Activated CD4-positive, alpha-beta T cell treated with anti-CD3 and anti-CD28 coated beads for 36 hours (primary cell): ENCODE data around the gene MVP. TPM values are rescaled to one million over a fixed set of nuclear protein-coding genes. Genes with fewer than 3 reads are reported as not detected.
"Not testable (repeated sequence)": the region's sequence is repeated elsewhere in the genome, so short reads cannot be mapped to it uniquely, and the experiment has no call there.

Experiments
- ATAC-seq: fragments of 200-7000 bp; cut with Tn5 transposase; one replicate; pipeline ENCODE4 v1.10.0; 2021; ENCODE audit warnings: mild to moderate bottlenecking, moderate library complexity
- CTCF ChIA-PET: fragments of 350-600 bp; sonication (Branson Sonifier 250); formaldehyde crosslinking; loops from one replicate; lab custom pipeline; 2021; ENCODE audit warnings: antibody characterized with exemption; lab: Charles Lee
- POLR2A ChIA-PET: fragments of 350-600 bp; sonication (Branson Sonifier 250); formaldehyde crosslinking; loops from one replicate; lab custom pipeline; 2021; ENCODE audit warnings: antibody characterized with exemption, inconsistent platforms; lab: Charles Lee
- DNase-seq: peaks from one replicate; pipeline ENCODE4 v3.0.0-alpha.2; 2020
- H3K27ac Mint-ChIP-seq: one replicate; pipeline ENCODE4 v1.8.0; 2021; ENCODE audit warnings: mixed read lengths
- H3K27me3 Mint-ChIP-seq: one replicate; pipeline ENCODE4 v1.8.0; 2021; ENCODE audit warnings: mixed read lengths
- H3K36me3 Mint-ChIP-seq: one replicate; pipeline ENCODE4 v1.8.0; 2021; ENCODE audit warnings: low read depth, mixed read lengths
- H3K4me1 Mint-ChIP-seq: one replicate; pipeline ENCODE4 v1.8.0; 2021; ENCODE audit warnings: mixed read lengths
- H3K4me3 Mint-ChIP-seq: one replicate; pipeline ENCODE4 v1.8.0; 2021; ENCODE audit warnings: mild to moderate bottlenecking, moderate library complexity, mixed read lengths
- H3K9me3 Mint-ChIP-seq: one replicate; pipeline ENCODE4 v1.8.0; 2021; ENCODE audit warnings: low read depth, mixed read lengths
- intact Hi-C, 2 experiments: fragments of 100-400 bp; cut with DNase I in 1 of 2; cut with micrococcal nuclease in 1 of 2; formaldehyde crosslinking; loops; one replicate each; pipeline versions ENCODE4 v1.14.2 to v1.15.1; 2022 to 2024; cut with DNase I, micrococcal nuclease
- total RNA-seq, 2 experiments: library from RNA; stranded (reverse); gene quantifications; one replicate each; pipeline ENCODE4 v1.2.3, GENCODE V29; 2021

The MVP gene
- total RNA-seq, 2 experiments from 2014 or later = 86.2 to 101 TPM

DNA sequence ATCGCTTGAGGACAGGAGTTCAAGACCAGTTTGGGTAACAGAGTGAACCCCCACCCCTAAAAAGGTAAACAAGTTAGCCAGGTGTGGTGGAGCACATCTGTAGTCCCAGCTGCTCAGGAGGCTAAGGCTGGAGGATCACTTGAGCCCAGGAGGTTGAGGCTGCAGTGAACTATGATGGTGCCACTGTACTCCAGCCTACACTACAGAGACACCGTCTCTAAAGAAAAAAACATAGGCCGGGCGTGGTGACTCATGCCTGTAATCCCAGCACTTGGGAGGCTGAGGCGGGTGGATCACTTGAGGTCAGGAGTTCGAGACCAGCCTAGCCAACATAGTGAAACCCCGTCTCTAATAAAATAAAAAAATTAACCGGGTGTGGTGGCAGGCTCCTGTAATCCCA, 48.8 kb downstream of the MVP start:
- ATAC-seq, H3K27me3 Mint-ChIP-seq, H3K4me1 Mint-ChIP-seq, POLR2A ChIA-PET, DNase-seq, H3K4me3 Mint-ChIP-seq, H3K9me3 Mint-ChIP-seq, H3K36me3 Mint-ChIP-seq, H3K27ac Mint-ChIP-seq: not testable (repeated sequence)
- intact Hi-C loops = loop anchor here in 1 of 2 experiments (10.0 kb wide), 1 partner anchor 156 kb away; the partner anchor contains the start of gene C16orf92
- CTCF ChIA-PET = interaction anchor here (1.5 kb wide), 1 partner anchor 34 kb away, joined by 4 read pairs; no protein-coding TSS in a partner anchor

DNA sequence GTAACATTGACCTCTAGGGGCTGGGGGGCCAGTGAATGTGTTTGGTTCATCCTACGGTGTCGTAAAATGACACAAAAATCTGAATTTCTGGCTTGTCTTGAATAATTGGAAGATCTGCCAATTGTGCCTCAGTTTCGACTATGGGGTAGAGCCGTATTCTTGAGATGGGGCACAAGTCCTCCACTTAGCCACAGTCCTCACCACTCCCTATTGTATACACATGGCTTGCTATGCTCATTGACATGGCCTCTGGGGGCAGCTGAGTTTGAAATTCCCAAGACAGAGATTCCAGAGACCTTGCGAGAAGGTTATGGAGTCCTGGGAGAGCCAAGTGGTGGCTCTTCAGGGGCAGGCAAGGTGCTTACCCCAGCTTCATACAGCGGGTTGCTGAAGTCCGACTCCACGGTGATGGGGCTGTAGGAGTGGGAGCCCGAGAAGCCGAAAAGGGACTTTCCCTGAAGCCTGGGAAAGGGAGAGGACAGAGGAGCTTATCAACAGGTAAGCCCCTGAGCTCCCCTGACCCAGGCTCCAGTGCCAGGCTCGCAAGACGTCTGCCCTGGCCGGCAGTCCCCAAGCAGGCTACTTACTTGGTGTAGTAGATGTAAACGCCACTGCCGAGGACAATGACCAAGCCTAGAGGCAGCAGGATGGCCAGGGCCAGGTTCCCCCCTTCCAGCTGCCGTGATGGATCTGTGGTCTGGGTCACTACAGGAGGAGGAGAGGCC, 51.7 kb downstream of the MVP start:
- H3K4me3 Mint-ChIP-seq = no peak overlapping the region
- H3K4me1 Mint-ChIP-seq = no peaks in the 10 kb centered on the region
- intact Hi-C loops = no loop called here
- ChIA-PET POLR2A (no interaction called here), CTCF (interaction anchor here (0.6 to 0.9 kb wide), 2 partner anchors 9 to 143 kb away, joined by 3 to 4 read pairs; partner anchors contain the start of gene CDIPT)
- H3K27me3 Mint-ChIP-seq = peaks cover 9% of the 10 kb centered on the region
- H3K9me3 Mint-ChIP-seq = no peaks in the 10 kb centered on the region
- DNase-seq (no peak), ATAC-seq (no peak)
- H3K27ac Mint-ChIP-seq = no peak overlapping the region
- no peaks in the 10 kb centered on the region for H3K36me3 Mint-ChIP-seq

DNA sequence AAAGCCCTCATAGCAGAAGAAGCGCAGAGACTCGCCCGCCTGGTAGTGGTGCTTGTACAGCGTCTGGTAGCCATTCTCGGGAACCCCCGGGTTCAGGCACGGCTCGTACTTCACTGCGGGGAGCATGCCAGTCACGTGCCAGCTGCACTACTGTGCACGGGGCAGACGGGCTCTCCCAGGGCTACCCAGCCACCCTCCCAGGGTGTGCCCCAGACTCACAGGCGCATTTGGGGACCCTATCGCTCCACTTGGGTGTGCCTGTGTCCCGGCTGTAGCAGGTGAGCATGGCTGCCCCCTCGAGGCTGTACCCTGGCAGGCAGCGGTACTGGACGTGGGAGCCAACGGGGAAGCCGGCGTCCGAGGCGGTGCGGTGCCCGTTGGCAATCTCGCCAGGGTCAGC, 53.1 kb downstream of the MVP start:
- ChIA-PET POLR2A (no interaction called here), CTCF (no interaction called here)
- H3K4me1 Mint-ChIP-seq = peaks cover 7% of the 10 kb centered on the region
- intact Hi-C loops = no loop called here
- DNase-seq (no peak), ATAC-seq (no peak)
- no peak overlapping the region for H3K27ac Mint-ChIP-seq
- H3K27me3 Mint-ChIP-seq = peaks cover 20% of the 10 kb centered on the region
- no peaks in the 10 kb centered on the region for H3K9me3 Mint-ChIP-seq
- no peak overlapping the region for H3K4me3 Mint-ChIP-seq
- no peaks in the 10 kb centered on the region for H3K36me3 Mint-ChIP-seq

DNA sequence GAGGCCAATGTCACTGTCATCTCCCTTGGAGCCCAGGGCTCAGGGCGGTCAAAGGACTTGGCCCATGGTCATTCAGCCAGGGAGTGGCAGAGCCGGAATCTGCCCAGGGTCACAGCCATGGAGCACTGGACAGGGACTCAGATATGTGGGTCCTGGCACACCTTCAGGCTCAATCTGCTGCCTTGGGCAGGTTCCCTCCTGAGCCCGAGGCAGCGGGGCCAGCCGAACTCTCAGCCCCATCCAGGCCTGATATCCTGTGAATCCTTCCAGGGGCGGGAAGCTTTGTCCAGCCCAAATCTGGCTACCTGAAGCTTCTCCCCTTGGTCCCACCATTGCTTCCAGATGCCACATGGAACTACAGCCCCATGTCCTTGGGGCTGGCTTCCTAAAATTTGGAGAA, 54.9 kb downstream of the MVP start:
- ChIA-PET POLR2A (interaction anchor here (0.7 kb wide), 1 partner anchor 97 kb away, joined by 10 read pairs; no protein-coding TSS in a partner anchor), CTCF (interaction anchor here (0.7 to 0.9 kb wide), 2 partner anchors 9 to 11 kb away, joined by 3 to 4 read pairs; no protein-coding TSS in a partner anchor)
- Mint-ChIP-seq H3K9me3 (no peaks in the 10 kb centered on the region), H3K4me1 (peaks cover 7% of the 10 kb centered on the region), H3K27ac (no peak overlapping the region), H3K36me3 (no peaks in the 10 kb centered on the region), H3K27me3 (peaks cover 22% of the 10 kb centered on the region), H3K4me3 (no peak overlapping the region)
- DNase-seq (no peak), ATAC-seq (no peak)
- intact Hi-C loops = loop anchor here in 1 of 2 experiments (5.0 kb wide), 2 partner anchors 87 to 147 kb away; partner anchors contain the start of genes C16orf92 and TMEM219

- POLR2A ChIA-PET = no interaction called here
- peak overlapping the region; percentile 52 for H3K4me3 Mint-ChIP-seq
- no peaks in the 10 kb centered on the region for H3K36me3 Mint-ChIP-seq
- peaks cover 7% of the 10 kb centered on the region for H3K4me1 Mint-ChIP-seq
- ATAC-seq = no peak
- CTCF ChIA-PET = interaction anchor here (0.9 to 1.0 kb wide), 2 partner anchors 29 to 46 kb away, joined by 4 read pairs; no protein-coding TSS in a partner anchor
- intact Hi-C loops = loop anchor here in 1 of 2 experiments (5.0 kb wide), 2 partner anchors 86 to 146 kb away; partner anchors contain the start of genes C16orf92 and TMEM219
- no peaks in the 10 kb centered on the region for H3K9me3 Mint-ChIP-seq
- H3K27ac Mint-ChIP-seq = no peak overlapping the region
- no peak for DNase-seq
- peaks cover 22% of the 10 kb centered on the region for H3K27me3 Mint-ChIP-seq
Observed at GRCh38 chr16:29876217-29876593, 55.9 kb downstream of the MVP start.

- Mint-ChIP-seq H3K4me1 (peaks cover 7% of the 10 kb centered on the region), H3K27me3 (peaks cover 22% of the 10 kb centered on the region), H3K4me3 (peak overlapping the region; percentile 52), H3K27ac (no peak overlapping the region), H3K9me3 (no peaks in the 10 kb centered on the region), H3K36me3 (no peaks in the 10 kb centered on the region)
- POLR2A ChIA-PET = interaction anchor here (1.6 kb wide), 1 partner anchor 14 kb away, joined by 4 read pairs; the partner anchor contains the start of gene CDIPT
- DNase-seq (peak; percentile 58), ATAC-seq (no peak)
- intact Hi-C loops = loop anchor here in 1 of 2 experiments (1.0 to 5.0 kb wide), 5 partner anchors 13 to 146 kb away; partner anchors contain the start of genes ASPHD1, C16orf92, CDIPT and KCTD13
- CTCF ChIA-PET = interaction anchor here (0.6 to 1.9 kb wide), 6 partner anchors 28 to 178 kb away, joined by 3 to 8 read pairs (median 4); partner anchors contain the start of gene TLCD3B
Observed at GRCh38 chr16:29876594-29877249, 56.5 kb downstream of the MVP start.

DNA sequence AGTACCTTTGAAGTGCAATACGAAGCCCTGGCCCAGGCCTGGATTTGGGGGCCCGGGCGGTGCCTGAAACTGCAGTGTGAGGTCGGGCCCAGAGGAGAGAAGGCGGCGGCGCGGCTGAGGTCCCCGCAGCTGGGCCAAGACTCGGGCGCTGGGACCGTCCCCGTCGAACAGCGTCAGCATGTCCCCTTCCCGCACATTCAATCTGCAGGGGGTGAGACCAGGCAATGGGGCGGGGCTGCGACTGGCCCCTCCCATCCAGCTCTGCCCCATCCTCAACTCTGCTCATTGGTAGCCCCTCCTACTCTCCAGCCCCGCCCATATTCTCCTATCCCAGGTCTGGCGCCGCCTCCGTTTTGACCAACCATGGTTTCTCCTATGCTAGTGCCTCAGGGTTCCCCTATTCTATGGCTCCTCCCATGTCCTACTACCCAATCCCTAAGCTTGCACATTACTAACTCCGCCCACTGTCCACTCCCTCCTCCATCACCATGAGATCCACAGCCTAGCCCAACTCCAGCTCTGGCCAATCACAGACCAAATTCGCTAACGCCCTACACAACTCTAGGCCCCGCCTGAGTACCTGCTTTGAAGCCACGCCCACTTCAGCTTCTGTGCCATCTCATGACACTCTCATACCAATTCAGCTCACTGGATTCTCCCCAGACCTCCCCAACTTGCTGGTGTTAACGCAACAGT, 57.2 kb downstream of the MVP start:
- no peaks in the 10 kb centered on the region for H3K36me3 Mint-ChIP-seq
- POLR2A ChIA-PET = interaction anchor here (1.6 kb wide), 1 partner anchor 14 kb away, joined by 4 read pairs; the partner anchor contains the start of gene CDIPT
- H3K4me1 Mint-ChIP-seq = peaks cover 7% of the 10 kb centered on the region
- peak overlapping the region; percentile 29 for H3K4me3 Mint-ChIP-seq
- ATAC-seq = peak; percentile 93
- no peaks in the 10 kb centered on the region for H3K9me3 Mint-ChIP-seq
- peak; percentile 85 for DNase-seq
- peaks cover 22% of the 10 kb centered on the region for H3K27me3 Mint-ChIP-seq
- intact Hi-C loops = loop anchor here in 1 of 2 experiments (1.0 to 5.0 kb wide), 5 partner anchors 14 to 145 kb away; partner anchors contain the start of genes ASPHD1, C16orf92, CDIPT and KCTD13
- CTCF ChIA-PET = interaction anchor here (0.5 to 1.9 kb wide), 9 partner anchors 23 to 179 kb away, joined by 3 to 8 read pairs (median 3); partner anchors contain the start of genes ASPHD1, PAGR1 and TLCD3B
- H3K27ac Mint-ChIP-seq = no peak overlapping the region

DNA sequence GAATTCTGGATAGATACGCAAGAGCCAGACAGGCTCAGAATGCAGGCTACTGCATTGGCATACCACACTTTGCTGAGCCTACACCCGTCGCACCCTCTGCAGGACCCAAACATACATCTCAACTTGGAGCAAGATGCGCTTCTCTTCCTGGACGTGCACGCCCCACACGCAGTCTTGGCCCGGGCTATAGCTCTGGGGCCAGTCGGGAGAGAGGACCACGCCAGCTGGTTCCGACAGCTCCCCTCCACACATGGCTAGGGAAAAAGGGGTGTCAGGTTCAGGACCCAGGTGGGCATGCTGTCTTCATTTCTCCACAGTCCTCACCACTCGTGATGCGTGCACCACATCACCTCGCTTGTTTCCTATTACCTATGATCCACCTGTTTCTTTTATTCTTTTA, 57.9 kb downstream of the MVP start:
- Mint-ChIP-seq H3K36me3 (no peaks in the 10 kb centered on the region), H3K27ac (no peak overlapping the region), H3K4me3 (no peak overlapping the region), H3K27me3 (peaks cover 25% of the 10 kb centered on the region), H3K4me1 (peaks cover 7% of the 10 kb centered on the region), H3K9me3 (no peaks in the 10 kb centered on the region)
- ChIA-PET POLR2A (interaction anchor here (1.6 kb wide), 1 partner anchor 15 kb away, joined by 4 read pairs; the partner anchor contains the start of gene CDIPT), CTCF (interaction anchor here (0.9 to 1.9 kb wide), 6 partner anchors 22 to 63 kb away, joined by 3 to 8 read pairs (median 3); partner anchors contain the start of genes ASPHD1 and PAGR1)
- no peak for DNase-seq
- no peak for ATAC-seq
- intact Hi-C loops = loop anchor here in 1 of 2 experiments (5.0 kb wide), 2 partner anchors 84 to 144 kb away; partner anchors contain the start of genes C16orf92 and TMEM219

- Mint-ChIP-seq H3K4me1 (peaks cover 7% of the 10 kb centered on the region), H3K27ac (no peak overlapping the region), H3K27me3 (peaks cover 23% of the 10 kb centered on the region), H3K4me3 (no peak overlapping the region), H3K9me3 (no peaks in the 10 kb centered on the region), H3K36me3 (no peaks in the 10 kb centered on the region)
- ChIA-PET POLR2A (no interaction called here), CTCF (interaction anchor here (1.2 kb wide), 1 partner anchor 33 kb away, joined by 3 read pairs; no protein-coding TSS in a partner anchor)
- ATAC-seq = no peak
- DNase-seq = no peak
- intact Hi-C loops = no loop called here
Observed at GRCh38 chr16:29881050-29881449, 60.8 kb downstream of the MVP start.

DNA sequence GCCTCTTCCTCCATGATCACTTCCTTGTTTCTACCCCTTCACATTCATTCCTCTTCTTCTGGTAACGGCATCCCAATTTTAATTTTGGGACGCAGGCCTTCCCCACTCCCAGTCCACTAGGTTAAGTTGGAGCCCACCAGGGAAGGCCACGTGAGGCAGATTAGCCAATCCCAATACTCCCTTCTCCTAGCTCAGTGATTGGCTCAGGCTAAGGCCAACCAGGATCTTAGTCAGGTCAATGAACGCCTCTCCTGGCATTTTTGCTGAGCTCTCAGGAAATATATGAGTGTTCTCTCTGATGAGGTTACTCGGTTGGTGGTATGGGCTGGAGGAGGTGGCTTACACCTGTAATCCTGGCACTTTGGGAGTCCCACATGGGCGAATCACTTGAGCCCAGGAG, 63.7 kb downstream of the MVP start:
- intact Hi-C loops = no loop called here
- CTCF ChIA-PET = interaction anchor here (0.6 to 1.0 kb wide), 3 partner anchors 9 to 147 kb away, joined by 3 read pairs; partner anchors contain the start of gene TLCD3B

More for the DNA sequence above, 63.7 kb downstream of the MVP start:
- Mint-ChIP-seq H3K4me3 (no peak overlapping the region), H3K27ac (no peak overlapping the region), H3K27me3 (peaks cover 8% of the 10 kb centered on the region), H3K36me3 (no peaks in the 10 kb centered on the region), H3K9me3 (no peaks in the 10 kb centered on the region), H3K4me1 (no peaks in the 10 kb centered on the region)
- POLR2A ChIA-PET = no interaction called here
- DNase-seq = no peak
- ATAC-seq = no peak
